WTC11 (cell line): Measurements from ENCODE around the gene RSPH9.

ENCODE experiments used
- AFF4 ChIP-seq: sonication (generic); formaldehyde crosslinking; IDR thresholded peaks from 2 replicates; pipeline ENCODE4 v1.8.1; 2023; ENCODE audit warnings: mild to moderate bottlenecking, missing genetic modification reagents, borderline replicate concordance
- CTCF ChIP-seq: fragments of 200-600 bp; IDR thresholded peaks from 2 replicates; pipeline ENCODE4 v1.8.0; 2022; ENCODE audit warnings: antibody characterized with exemption
- FOXJ3 ChIP-seq: sonication (generic); formaldehyde crosslinking; IDR thresholded peaks from 2 replicates; pipeline ENCODE4 v1.9.0; 2021; ENCODE audit warnings: missing genetic modification reagents, mild to moderate bottlenecking, borderline replicate concordance
- IRF1 ChIP-seq: sonication (generic); formaldehyde crosslinking; IDR thresholded peaks from 2 replicates; pipeline ENCODE4 v1.8.0; 2023; ENCODE audit warnings: missing genetic modification reagents
- JUN ChIP-seq: sonication (generic); formaldehyde crosslinking; IDR thresholded peaks from 2 replicates; pipeline ENCODE4 v1.8.0; 2023; ENCODE audit warnings: mild to moderate bottlenecking, missing genetic modification reagents
- KAT7 ChIP-seq: sonication (generic); formaldehyde crosslinking; IDR thresholded peaks from 2 replicates; pipeline ENCODE4 v1.8.1; 2023; ENCODE audit warnings: missing genetic modification reagents, mild to moderate bottlenecking, borderline replicate concordance
- MAX ChIP-seq: sonication (generic); formaldehyde crosslinking; IDR thresholded peaks from 2 replicates; pipeline ENCODE4 v1.8.0; 2022; ENCODE audit warnings: mild to moderate bottlenecking, missing genetic modification reagents
- MLX ChIP-seq: sonication (generic); formaldehyde crosslinking; IDR thresholded peaks from 2 replicates; pipeline ENCODE4 v1.8.1; 2023; ENCODE audit warnings: mild to moderate bottlenecking, missing genetic modification reagents, moderate library complexity
- NR2C2 ChIP-seq: sonication (generic); formaldehyde crosslinking; IDR thresholded peaks from 2 replicates; pipeline ENCODE4 v1.8.0; 2022; ENCODE audit warnings: mild to moderate bottlenecking, missing genetic modification reagents
- SMAD3 ChIP-seq: sonication (generic); formaldehyde crosslinking; IDR thresholded peaks from 2 replicates; pipeline ENCODE4 v1.8.0; 2022; ENCODE audit warnings: missing genetic modification reagents, mild to moderate bottlenecking, borderline replicate concordance
- USF2 ChIP-seq: sonication (generic); formaldehyde crosslinking; IDR thresholded peaks from 2 replicates; pipeline ENCODE4 v1.8.1; 2023; ENCODE audit warnings: mild to moderate bottlenecking, missing genetic modification reagents, moderate library complexity
- ZNF423 ChIP-seq: fragments of 250-450 bp; sonication (Bioruptor Pico); IDR thresholded peaks from 2 replicates; pipeline ENCODE4 v2.1.2; 2022; ENCODE audit warnings: mild to moderate bottlenecking, moderate library complexity

- TF ChIP-seq FOXJ3 (CRISPR knock-in tag) = no peak
- no peak for TF ChIP-seq CTCF
- no peak for TF ChIP-seq IRF1 (CRISPR knock-in tag)
- TF ChIP-seq SMAD3 (CRISPR knock-in tag) = no peak
- TF ChIP-seq KAT7 (CRISPR knock-in tag) = no peak
- TF ChIP-seq JUN (CRISPR knock-in tag) = no peak
- TF ChIP-seq MAX = no peak
- TF ChIP-seq AFF4 (CRISPR knock-in tag) = no peak
- TF ChIP-seq NR2C2 (CRISPR knock-in tag) = no peak
- no peak for TF ChIP-seq USF2 (CRISPR knock-in tag)
- no peak for TF ChIP-seq MLX (CRISPR knock-in tag)
- TF ChIP-seq ZNF423 = no peak
These were observed 74.7 kb downstream of the RSPH9 start for GRCh38 chr6:43719511-43719910.
